Stimulated activated CD8-positive, alpha-beta memory T cell treated with anti-CD3 and anti-CD28 coated beads, Interleukin-4, amount 100 ng/mL, for 1 hour (primary cell): Measurements from ENCODE around the gene DIP2A.

Source experiments
- DNase-seq, 2 donors: peaks; one replicate each; pipeline ENCODE4 v3.0.0-alpha.2; 2020; ENCODE audit warnings: low read depth in 2 of 2, low spot score in 1 of 2

The DIP2A gene

GRCh38 chr21:46478910-46479309 lies 20.2 kb downstream of the DIP2A start:
- DNase-seq = no peak

DNA sequence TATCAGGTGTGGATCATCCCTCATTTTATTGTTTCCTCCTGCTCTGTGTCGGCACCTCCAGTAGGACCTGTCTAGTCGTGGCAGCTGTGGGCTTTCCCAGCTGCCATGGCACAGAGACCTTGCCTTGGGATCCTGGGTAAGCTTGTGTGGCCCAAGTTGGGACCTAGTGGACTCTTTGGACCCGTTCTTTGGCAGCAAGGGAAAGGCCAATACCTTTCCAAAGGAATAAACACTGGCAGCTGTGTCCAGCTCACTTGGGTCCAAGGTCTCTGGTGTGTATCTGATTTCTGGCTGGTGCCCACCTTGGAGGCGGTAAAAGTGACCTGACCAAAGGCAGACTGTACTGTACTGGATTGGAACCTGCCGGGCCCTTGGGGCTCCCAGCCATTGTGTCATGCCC lies 21.8 kb downstream of the DIP2A start:
- no peak for DNase-seq

- DNase-seq = no peak
Measured at GRCh38 chr21:46482225-46482845, 23.6 kb downstream of the DIP2A start.

DNA sequence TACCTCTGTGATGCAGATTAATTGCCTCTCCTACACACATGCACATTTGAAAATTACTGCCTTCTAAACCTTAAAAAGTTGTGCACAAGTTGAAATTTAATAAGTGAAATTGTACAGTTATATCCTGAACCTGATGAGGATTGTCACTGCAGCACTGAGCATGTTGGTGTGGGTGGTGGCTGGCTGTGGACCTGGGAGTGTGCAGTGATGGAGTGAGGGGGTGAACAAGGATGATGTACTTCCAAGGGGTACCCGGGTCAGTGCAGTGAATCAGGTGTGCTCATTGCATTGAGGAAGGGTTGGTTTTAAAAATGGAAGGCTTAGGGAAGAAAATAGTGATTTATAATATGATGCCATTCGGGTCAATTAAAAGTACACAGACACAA lies 24.1 kb downstream of the DIP2A start:
- no peak for DNase-seq

- no peak for DNase-seq
Measured at GRCh38 chr21:46483300-46484295, 24.9 kb downstream of the DIP2A start.

DNA sequence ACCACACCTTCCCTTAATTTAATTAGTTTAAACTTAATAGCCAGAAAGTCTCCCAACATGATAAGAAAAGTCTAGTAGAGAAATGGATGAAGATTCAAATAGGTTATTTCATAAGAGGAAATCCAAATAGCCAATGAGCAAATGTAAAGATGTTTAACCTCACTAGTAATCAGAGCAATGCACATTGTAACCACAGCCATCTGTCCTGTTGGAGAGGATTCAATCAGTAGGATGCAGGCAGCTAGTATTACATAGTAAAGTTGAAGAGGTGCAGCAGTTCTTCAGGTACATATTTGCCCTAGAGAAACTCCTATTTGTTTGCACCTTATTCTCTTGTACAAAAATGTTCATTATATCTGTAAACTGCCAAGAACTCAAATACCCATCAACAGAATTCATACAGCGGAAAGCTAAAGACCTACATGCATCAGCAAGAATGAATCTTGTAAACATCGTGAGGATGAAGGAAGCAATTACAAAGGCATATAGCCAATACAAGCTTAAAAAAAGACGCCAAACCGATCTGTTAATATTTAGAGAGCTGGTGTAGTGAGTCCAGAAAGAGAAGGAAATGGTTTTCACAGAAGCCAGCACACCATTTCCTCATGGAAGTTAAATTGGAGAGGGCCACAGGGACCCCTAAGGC lies 27.9 kb downstream of the DIP2A start:
- no peak for DNase-seq

DNA sequence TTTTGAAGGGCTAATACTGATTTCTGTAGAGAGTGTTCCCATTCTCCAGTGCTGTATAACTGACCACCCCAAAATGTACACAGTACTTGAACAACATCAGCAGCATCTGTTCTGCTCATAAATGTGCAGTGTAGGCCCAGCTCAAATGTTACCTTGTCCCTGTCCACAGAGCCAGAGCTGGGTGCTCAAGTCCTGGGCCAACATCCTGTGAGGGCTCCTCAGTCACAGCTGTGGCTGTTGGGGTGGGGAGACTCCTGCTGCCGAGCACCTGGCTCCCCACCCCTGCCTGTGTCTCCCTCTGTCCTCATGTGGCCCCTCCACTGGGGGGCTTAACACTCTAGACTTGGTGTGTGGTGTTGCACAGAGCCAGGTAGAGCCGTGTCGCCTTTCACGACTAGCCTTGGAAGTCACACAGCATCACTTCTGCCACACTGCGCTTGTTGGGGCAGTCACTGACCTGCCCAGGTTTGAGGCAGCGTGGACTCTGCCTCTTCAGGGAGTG lies 30.5 kb downstream of the DIP2A start:
- no peak for DNase-seq

DNA sequence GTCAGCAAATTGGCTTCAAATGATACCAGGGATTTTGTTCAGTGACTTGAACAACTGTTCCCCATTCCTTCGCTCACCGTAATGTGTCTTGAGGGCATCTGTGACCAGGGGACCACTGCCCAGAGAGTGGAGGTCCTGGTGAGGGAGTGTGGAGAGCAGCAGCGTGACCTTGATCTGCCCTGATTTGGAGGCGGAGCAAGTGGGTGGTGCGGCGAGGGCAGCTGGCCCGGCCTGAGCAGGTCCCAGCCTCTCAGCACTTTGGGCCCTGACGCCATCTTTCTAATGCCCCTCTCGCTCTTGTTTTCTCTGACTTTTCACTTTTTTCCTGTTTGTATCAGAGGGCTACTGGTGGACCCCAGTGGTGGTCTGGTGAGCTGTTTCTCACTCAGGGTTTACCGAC lies 31.1 kb downstream of the DIP2A start:
- no peak for DNase-seq

GRCh38 chr21:46491553-46491952 lies 32.9 kb downstream of the DIP2A start:
- DNase-seq = no peak

DNA sequence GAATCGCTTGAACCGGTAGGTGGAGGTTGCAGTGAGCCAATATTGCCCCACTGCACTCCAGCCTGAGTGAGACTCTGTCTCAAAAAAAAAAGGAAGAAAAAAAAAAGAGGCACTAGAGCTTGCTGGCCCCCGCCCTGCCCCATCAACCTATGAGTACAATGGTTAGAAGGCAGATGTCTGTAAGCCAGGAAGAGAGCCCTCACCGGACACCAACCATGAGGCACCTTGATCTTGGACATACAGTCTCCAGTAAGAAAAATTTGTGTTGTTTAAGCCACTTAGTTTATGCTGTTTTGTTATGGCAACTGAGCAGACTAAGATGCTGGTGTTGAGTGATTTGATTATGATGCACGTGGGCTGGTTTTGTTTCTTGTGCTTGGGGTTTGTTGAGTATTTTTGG lies 34.2 kb downstream of the DIP2A start:
- no peak for DNase-seq

GRCh38 chr21:46493828-46494227 lies 35.1 kb downstream of the DIP2A start:
- DNase-seq = no peak

DNA sequence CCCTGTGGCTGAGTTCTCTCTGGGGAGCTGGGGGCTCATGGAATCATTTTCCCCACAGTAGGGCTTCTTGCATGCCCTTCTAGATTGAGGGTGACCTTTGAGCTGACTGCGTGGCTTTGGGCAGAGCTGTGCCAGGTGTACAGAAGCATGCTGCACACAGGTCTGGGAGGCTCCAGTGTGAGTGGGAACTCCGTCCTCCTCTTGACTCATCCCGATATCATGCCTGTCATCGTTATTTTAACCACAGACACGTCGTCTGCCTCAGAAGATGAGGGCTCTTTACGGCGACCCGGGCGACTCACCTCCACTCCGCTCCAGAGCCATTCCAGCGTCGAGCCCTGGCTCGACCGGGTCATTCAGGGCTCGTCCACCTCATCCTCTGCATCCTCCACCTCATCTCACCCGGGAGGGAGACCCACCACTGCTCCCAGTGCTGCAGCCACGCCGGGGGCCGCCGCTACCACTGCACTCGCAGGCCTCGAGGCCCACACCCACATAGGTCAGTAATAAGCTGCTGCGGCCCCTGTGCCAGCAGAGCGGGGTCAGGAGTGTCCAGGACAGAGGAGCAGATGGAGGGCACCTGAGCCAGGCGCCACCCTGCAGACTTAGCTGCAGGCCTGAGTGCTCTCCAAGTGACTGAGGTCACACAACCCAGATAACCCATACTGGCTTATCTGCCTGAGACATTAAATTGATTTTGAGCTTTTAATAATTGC lies 39.8 kb downstream of the DIP2A start:
- DNase-seq = no peak

DNA sequence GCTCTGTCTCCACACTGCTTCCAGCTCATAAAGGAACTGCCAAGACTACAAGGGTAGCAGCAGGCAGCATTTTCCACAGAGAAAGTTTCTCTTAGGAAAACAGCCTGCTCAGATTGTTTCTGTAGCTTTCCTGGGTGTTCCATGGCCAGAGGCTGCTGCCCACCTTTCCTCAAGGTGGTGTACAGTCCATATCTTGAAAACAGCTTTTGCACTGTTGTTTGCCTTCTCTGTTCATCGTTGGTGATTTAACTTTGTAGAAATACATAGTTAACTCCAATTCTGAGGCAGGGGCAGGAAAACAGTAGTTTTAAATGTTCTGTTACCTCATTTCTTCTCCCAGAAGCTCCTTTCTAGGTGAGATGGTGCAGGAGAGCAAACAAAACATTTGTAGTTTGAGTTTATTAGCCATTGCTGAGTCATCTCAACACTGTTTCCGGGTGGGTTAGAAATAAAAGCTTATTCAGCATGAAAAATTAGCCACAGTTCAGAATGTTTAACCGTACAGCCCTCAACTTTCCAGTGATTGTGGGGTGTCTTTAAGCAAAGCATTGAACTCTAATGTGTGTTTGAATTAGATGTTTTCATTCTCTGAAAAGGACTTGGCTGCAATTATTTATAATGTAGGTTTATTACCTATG lies 41.7 kb downstream of the DIP2A start:
- DNase-seq = no peak

- no peak for DNase-seq
Measured at GRCh38 chr21:46503922-46504550, 45.3 kb downstream of the DIP2A start.

DNA sequence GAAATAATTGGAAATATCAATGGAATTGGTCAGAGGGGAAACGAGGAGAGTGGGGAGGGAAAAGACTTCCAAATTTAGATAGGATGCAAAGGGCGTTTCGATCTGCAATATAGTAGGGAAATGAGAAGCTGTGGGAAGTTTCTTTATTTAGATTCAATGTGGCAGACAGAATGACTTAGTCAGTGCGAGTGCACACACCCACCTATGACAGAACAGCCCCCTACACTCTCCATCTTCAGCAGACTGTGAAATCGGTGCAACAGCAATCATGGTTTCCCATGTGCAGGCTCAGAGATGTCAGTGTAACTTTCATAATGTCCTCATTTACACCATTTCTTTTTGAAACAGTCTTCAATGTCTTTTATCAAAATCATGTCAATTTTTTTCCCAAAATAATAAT lies 46.0 kb downstream of the DIP2A start:
- no peak for DNase-seq

GRCh38 chr21:46507562-46507961 lies 48.9 kb downstream of the DIP2A start:
- DNase-seq = no peak

- DNase-seq = no peak
Measured at GRCh38 chr21:46509741-46510502, 51.2 kb downstream of the DIP2A start.

GRCh38 chr21:46515109-46515508 lies 56.4 kb downstream of the DIP2A start:
- no peak for DNase-seq

DNA sequence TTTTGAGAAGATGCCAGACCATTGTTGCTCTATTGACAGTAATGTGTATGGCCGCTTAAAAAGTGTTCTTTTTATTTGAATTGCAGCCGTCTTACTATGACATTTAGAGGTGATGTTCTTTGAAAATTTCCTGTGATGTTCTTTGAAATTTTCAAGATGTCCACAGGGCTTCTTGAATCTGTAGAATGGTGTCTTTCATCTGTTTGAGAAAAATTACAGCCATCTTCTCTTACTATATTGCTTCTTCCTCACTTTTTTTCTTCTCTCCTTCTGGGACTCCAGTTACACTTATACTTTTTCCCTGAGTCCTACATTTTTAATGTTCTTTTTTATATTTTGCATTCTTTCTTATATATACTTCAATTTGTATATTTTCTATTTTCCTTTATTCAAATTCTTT lies 57.4 kb downstream of the DIP2A start:
- DNase-seq = no peak

- DNase-seq = no peak
Measured at GRCh38 chr21:46517361-46517760, 58.7 kb downstream of the DIP2A start.
